ENCODE data around the gene FSCN2. TPM values are rescaled to one million over a fixed set of nuclear protein-coding genes. Genes with fewer than 3 reads are reported as not detected.

FSCN2 gene
- total and polyA plus RNA-seq, 2 of the 4 experiments (the other 2 are of a cell fraction), result 0.18 to 0.84 TPM

GRCh38 chr17:81550285-81550684 is 22.1 kb downstream of the FSCN2 start:
- peak overlapping the region; percentile 42 for H2AK9ac ChIP-seq (replicated peaks; ENCODE audit: low read depth, low read length, poor library complexity)
- H3K9me1 ChIP-seq (ENCODE audit: insufficient read depth, low read length), result peaks cover 11% of the 10 kb centered on the region
- H3K9ac ChIP-seq (ENCODE audit: low read depth, low read length), result no peak overlapping the region
- WGBS, 2 experiments (ENCODE audit: extremely low coverage in 2 of 2, insufficient read length in 1 of 2), result 95% methylated on average over 4 of the region's 15 CpGs; no CpG with 5 or more reads in 1 of the 2 experiments
- H3K4ac ChIP-seq (ENCODE audit: low read depth, low read length), result no peak overlapping the region
- peaks cover 40% of the 10 kb centered on the region for H3K36me3 ChIP-seq (ENCODE audit: control insufficient read depth, insufficient read depth, low read length)
- no peak overlapping the region for H3K23ac ChIP-seq (ENCODE audit: low read depth, low read length)
- no peak for DNase-seq
- H2BK120ac ChIP-seq (ENCODE audit: low read depth, low read length), result no peak overlapping the region
- no peak overlapping the region for H3K14ac ChIP-seq (replicated peaks; ENCODE audit: low read depth, low read length)
- peaks cover 33% of the 10 kb centered on the region for H4K20me1 ChIP-seq (ENCODE audit: insufficient read depth, low read length)
- H3K79me1 ChIP-seq (ENCODE audit: low read depth in 1 of 2, low read length in 2 of 2), result peaks cover 17 to 60% of the 10 kb centered on the region in 2 experiments
- BruUV-seq (replicated peaks), result no TSS peak
- H2BK20ac ChIP-seq (ENCODE audit: low read depth, low read length), result no peak overlapping the region
- no peak overlapping the region for H4K91ac ChIP-seq (ENCODE audit: insufficient read depth, low read depth, low read length)
- H3K4me2 ChIP-seq (ENCODE audit: low read depth, low read length), result no peak overlapping the region
- H3K27me3 ChIP-seq (ENCODE audit: control insufficient read depth, insufficient read depth, low read length), result no peaks in the 10 kb centered on the region
- H3K9me3 ChIP-seq (ENCODE audit: control insufficient read depth, insufficient read depth, low read length), result no peaks in the 10 kb centered on the region
- intact Hi-C loops (cut with micrococcal nuclease), result no loop called here
- H2BK15ac ChIP-seq (ENCODE audit: low read depth, low read length), result no peak overlapping the region
- no peak overlapping the region for H4K8ac ChIP-seq (ENCODE audit: low read depth in 2 of 2, low read length in 2 of 2)
- H2AFZ ChIP-seq (replicated peaks; ENCODE audit: low read length, poor library complexity), result peak overlapping the region; percentile 11
- H3K18ac ChIP-seq (ENCODE audit: low read depth, low read length), result no peak overlapping the region
- H3K4me3 ChIP-seq (ENCODE audit: insufficient read depth, low read depth, low read length), result no peak overlapping the region
- CTCF ChIA-PET, result no interaction called here
- dilution Hi-C loops (cut with HindIII; ENCODE audit: low sequenced_read_pairs, unreplicated experiment), result no loop called here
- no peak overlapping the region for H4K5ac ChIP-seq (ENCODE audit: low read depth, low read length)
- H3K27ac ChIP-seq (ENCODE audit: insufficient read depth, low read length), result no peak overlapping the region
- in situ Hi-C loops (cut with MboI; ENCODE audit: low sequenced_read_pairs), result no loop called here
- H2AK5ac ChIP-seq (ENCODE audit: low read depth, low read length), result no peak overlapping the region
- ATAC-seq (ENCODE audit: low read depth), result no peak
- TF ChIP-seq CHD1 (IDR thresholded peaks at IDR 0.05; ENCODE audit: low read depth, low read length), result no peak
- no peak for TF ChIP-seq MAFK (IDR thresholded peaks at IDR 0.05; ENCODE audit: low read depth, low read length)
- TF ChIP-seq RAD21 (IDR thresholded peaks at IDR 0.05; ENCODE audit: low read length), result no peak
- TF ChIP-seq RCOR1 (IDR thresholded peaks at IDR 0.05; ENCODE audit: insufficient replicate concordance, low read length), result no peak
- no peak for TF ChIP-seq CEBPB (IDR thresholded peaks at IDR 0.05; ENCODE audit: low read depth, low read length)
- no peak for TF ChIP-seq FOS (IDR thresholded peaks at IDR 0.05; ENCODE audit: low read depth, low read length)
- no peak for TF ChIP-seq USF2 (IDR thresholded peaks at IDR 0.05; ENCODE audit: low read depth, low read length)
- no peak for TF ChIP-seq NFE2L2 (IDR thresholded peaks at IDR 0.05; ENCODE audit: low read depth, low read length)
- no peak for TF ChIP-seq POLR2A (IDR thresholded peaks at IDR 0.05; ENCODE audit: low read depth, low read length)
- no peak for TF ChIP-seq BHLHE40 (IDR thresholded peaks at IDR 0.05; ENCODE audit: low read depth, low read length)
- no peak for TF ChIP-seq CTCF (conservative IDR thresholded peaks at IDR 0.05; ENCODE audit: low read depth, low read length)
- H3K4me1 ChIP-seq (ENCODE audit: control insufficient read depth, insufficient read depth, low read length), result peaks cover 15% of the 10 kb centered on the region
- no peak overlapping the region for H2BK5ac ChIP-seq (ENCODE audit: low read depth, low read length, poor library complexity, severe bottlenecking)
- H3K56ac ChIP-seq (ENCODE audit: extremely low read depth, insufficient read depth, low read length), result no peak overlapping the region
- POLR2A ChIA-PET (ENCODE audit: unreplicated experiment), result no interaction called here

All from IMR-90 (cell line).